SK-N-SH treated with all-trans-retinoic acid at 6 μM for 48 hours (cell line): ENCODE measurements around the gene ZNF148.

Experiments used
- ATAC-seq: fragments of 200-7000 bp; cut with Tn5 transposase; 3 replicates; pipeline ENCODE4 v1.9.1; 2020; ENCODE audit warnings: mild to moderate bottlenecking, moderate library complexity
- ARNTL ChIP-seq: fragments of 450-650 bp; formaldehyde crosslinking; IDR thresholded peaks from 2 replicates; pipeline ENCODE4 v1.5.0; 2020; ENCODE audit warnings: low read depth, mild to moderate bottlenecking, moderate library complexity, borderline replicate concordance
- BACH2 ChIP-seq: fragments of 250-450 bp; sonication (Bioruptor Pico); IDR thresholded peaks from 2 replicates; pipeline ENCODE4 v1.9.0; 2021; ENCODE audit warnings: mild to moderate bottlenecking, borderline replicate concordance
- CSDC2 ChIP-seq: fragments of 250-450 bp; sonication (Bioruptor Pico); IDR thresholded peaks from 2 replicates; pipeline ENCODE4 v1.5.0; 2020; ENCODE audit warnings: mild to moderate bottlenecking, moderate library complexity
- GLIS3 ChIP-seq: fragments of 250-450 bp; sonication (Bioruptor Pico); IDR thresholded peaks from 2 replicates; pipeline ENCODE4 v1.5.0; 2020; ENCODE audit warnings: mild to moderate bottlenecking, moderate library complexity
- ISL1 ChIP-seq: fragments of 250-450 bp; sonication (Bioruptor Pico); IDR thresholded peaks from 2 replicates; pipeline ENCODE4 v2.1.2; 2022; ENCODE audit warnings: mild to moderate bottlenecking, moderate library complexity
- OSR1 ChIP-seq: fragments of 250-450 bp; sonication (Bioruptor Pico); IDR thresholded peaks from 2 replicates; pipeline ENCODE4 v1.8.0; 2022; ENCODE audit warnings: moderate library complexity, mild to moderate bottlenecking, inconsistent platforms
- PPARA ChIP-seq: fragments of 250-450 bp; sonication (Bioruptor Pico); IDR thresholded peaks from 2 replicates; pipeline ENCODE4 v1.5.0; 2020; ENCODE audit warnings: mild to moderate bottlenecking, borderline replicate concordance
- RARB ChIP-seq: fragments of 250-450 bp; sonication (Bioruptor Pico); IDR thresholded peaks from 2 replicates; pipeline ENCODE4 v1.8.0; 2021; ENCODE audit warnings: mild to moderate bottlenecking, moderate library complexity
- SNAI2 ChIP-seq: fragments of 250-450 bp; sonication (Bioruptor Pico); IDR thresholded peaks from 2 replicates; pipeline ENCODE4 v1.5.0; 2020; ENCODE audit warnings: mild to moderate bottlenecking, moderate library complexity
- TCF4 ChIP-seq: fragments of 250-450 bp; sonication (Bioruptor Pico); IDR thresholded peaks from 2 replicates; pipeline ENCODE4 v1.8.0; 2021; ENCODE audit warnings: mild to moderate bottlenecking, moderate library complexity, borderline replicate concordance
- TOX ChIP-seq: fragments of 250-450 bp; sonication (Bioruptor Pico); IDR thresholded peaks from 2 replicates; pipeline ENCODE4 v1.8.0; 2021; ENCODE audit warnings: mild to moderate bottlenecking, moderate library complexity, borderline replicate concordance
- ZC3H10 ChIP-seq: fragments of 250-450 bp; sonication (Bioruptor Pico); IDR thresholded peaks from 2 replicates; pipeline ENCODE4 v1.5.1; 2021; ENCODE audit warnings: mild to moderate bottlenecking, moderate library complexity
- ZFP30 ChIP-seq: fragments of 450-650 bp; formaldehyde crosslinking; IDR thresholded peaks from 2 replicates; pipeline ENCODE4 v1.5.0; 2022; ENCODE audit warnings: mild to moderate bottlenecking, moderate library complexity
- ZNF565 ChIP-seq: fragments of 450-650 bp; formaldehyde crosslinking; conservative IDR thresholded peaks from 2 replicates; pipeline ENCODE4 v1.5.0; 2020; ENCODE audit warnings: low read depth, mild to moderate bottlenecking, moderate library complexity
- ZNF70 ChIP-seq: fragments of 450-650 bp; formaldehyde crosslinking; IDR thresholded peaks from 2 replicates; pipeline ENCODE4 v1.5.0; 2020; ENCODE audit warnings: mild to moderate bottlenecking, moderate library complexity
- ZNF8 ChIP-seq: fragments of 450-650 bp; formaldehyde crosslinking; IDR thresholded peaks from 2 replicates; pipeline ENCODE4 v1.5.0; 2020; ENCODE audit warnings: mild to moderate bottlenecking, moderate library complexity
- TF ChIP-seq, protein P1 (sequence below): fragments of 250-450 bp; sonication (Bioruptor Pico); IDR thresholded peaks from 2 replicates; pipeline ENCODE4 v1.5.1; 2021; ENCODE audit warnings: mild to moderate bottlenecking, moderate library complexity
- TF ChIP-seq, protein P2 (sequence below): fragments of 250-450 bp; sonication (Bioruptor Pico); IDR thresholded peaks from 2 replicates; pipeline ENCODE4 v1.8.0; 2021; ENCODE audit warnings: low read depth, mild to moderate bottlenecking, moderate library complexity, borderline replicate concordance
- TF ChIP-seq, protein P3 (sequence below): fragments of 250-450 bp; sonication (Bioruptor Pico); IDR thresholded peaks from 2 replicates; pipeline ENCODE4 v1.5.1; 2020; ENCODE audit warnings: low read depth, mild to moderate bottlenecking, moderate library complexity

The ZNF148 gene

DNA sequence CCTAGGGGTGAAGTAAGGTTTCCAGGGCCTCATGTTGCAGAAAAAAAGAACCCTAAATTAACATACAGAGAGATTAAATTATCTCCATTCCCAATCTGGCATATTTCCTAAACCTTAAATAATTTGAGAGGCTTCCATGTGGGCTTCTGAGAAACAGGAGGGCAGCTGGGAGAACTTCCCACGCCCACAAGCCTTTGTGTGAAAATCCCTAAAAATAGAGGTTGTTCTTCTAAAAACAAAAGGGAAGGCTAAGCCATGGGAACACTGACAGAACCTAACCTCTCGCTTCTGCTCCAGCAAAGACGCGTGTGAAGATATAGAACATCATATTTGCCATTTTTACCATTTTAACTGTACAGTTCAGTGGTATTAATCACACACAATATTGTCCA lies 161.8 kb downstream of the ZNF148 start:
- ATAC-seq, result peak; percentile 4; the same call in 1 of the 3 replicates

DNA sequence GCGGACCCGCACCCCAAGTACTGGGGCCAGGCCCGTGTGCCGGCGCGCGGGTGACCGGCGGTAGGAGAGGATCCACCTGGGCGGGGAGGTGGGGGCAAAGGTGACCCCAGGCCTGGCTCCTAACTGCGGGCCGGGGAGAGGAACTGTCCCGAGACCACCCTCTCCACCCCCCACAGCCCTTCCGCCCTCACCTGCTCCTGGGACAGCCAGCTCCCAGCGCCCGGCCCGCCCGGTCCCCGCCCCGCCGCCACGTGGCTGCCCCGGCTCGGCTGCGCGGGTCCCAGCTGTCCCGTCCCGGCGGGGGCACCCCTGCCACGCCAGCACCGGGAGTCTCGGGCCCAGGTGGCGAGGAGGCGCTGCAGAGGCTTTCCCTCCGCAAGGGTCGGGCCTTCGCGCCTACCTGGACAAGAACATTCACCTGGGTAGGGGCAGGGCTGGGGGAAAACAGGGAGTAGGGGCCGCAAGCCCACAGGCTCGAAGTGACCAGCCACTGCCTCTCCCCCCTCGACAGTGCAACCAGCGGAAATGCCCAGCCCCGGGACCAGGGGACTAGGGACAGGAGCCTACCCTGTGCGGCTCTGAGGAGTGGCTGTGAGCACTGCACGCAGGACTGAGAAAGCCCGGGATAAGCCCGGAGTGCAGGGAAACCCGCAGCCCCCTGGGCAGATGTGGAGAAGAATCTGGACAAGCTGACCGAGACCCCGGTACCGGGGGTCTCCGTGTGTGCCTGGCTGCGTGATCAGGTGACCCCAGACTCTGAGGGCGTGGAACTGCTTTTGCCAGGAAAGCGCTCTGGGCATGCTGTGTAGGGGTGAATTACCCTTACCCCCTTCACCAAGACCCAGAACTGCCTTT lies 162.4 kb downstream of the ZNF148 start, which contains the start of gene SLC12A8:
Gene SLC12A8, minus strand, starts transcription at position 240 of the 855 bp plus-strand sequence. CDS start 1,399 bp downstream, outside the sequence.
- ATAC-seq, result peak; percentile 10; the same call in 1 of the 3 replicates
- TF ChIP-seq TCF4 (CRISPR knock-in tag) (no peak), ZC3H10 (CRISPR knock-in tag) (no peak), SNAI2 (CRISPR knock-in tag) (no peak), PPARA (CRISPR knock-in tag) (no peak)
- TF ChIP-seq, all 23 proteins: peak for 0

More for the DNA sequence above, 161.8 kb downstream of the ZNF148 start:
- TF ChIP-seq BACH2 (CRISPR knock-in tag) (no peak), PPARA (CRISPR knock-in tag) (no peak), ZNF8 (CRISPR knock-in tag) (no peak), RARB (CRISPR knock-in tag) (no peak), ARNTL (no peak), ISL1 (CRISPR knock-in tag) (no peak), TOX (CRISPR knock-in tag) (no peak)
- TF ChIP-seq, protein P1, sequence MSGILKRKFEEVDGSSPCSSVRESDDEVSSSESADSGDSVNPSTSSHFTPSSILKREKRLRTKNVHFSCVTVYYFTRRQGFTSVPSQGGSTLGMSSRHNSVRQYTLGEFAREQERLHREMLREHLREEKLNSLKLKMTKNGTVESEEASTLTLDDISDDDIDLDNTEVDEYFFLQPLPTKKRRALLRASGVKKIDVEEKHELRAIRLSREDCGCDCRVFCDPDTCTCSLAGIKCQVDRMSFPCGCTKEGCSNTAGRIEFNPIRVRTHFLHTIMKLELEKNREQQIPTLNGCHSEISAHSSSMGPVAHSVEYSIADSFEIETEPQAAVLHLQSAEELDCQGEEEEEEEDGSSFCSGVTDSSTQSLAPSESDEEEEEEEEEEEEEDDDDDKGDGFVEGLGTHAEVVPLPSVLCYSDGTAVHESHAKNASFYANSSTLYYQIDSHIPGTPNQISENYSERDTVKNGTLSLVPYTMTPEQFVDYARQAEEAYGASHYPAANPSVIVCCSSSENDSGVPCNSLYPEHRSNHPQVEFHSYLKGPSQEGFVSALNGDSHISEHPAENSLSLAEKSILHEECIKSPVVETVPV (CRISPR knock-in tag), result no peak

GRCh38 chr3:125212091-125212508 lies 163.0 kb downstream of the ZNF148 start:
- TF ChIP-seq, protein P2, sequence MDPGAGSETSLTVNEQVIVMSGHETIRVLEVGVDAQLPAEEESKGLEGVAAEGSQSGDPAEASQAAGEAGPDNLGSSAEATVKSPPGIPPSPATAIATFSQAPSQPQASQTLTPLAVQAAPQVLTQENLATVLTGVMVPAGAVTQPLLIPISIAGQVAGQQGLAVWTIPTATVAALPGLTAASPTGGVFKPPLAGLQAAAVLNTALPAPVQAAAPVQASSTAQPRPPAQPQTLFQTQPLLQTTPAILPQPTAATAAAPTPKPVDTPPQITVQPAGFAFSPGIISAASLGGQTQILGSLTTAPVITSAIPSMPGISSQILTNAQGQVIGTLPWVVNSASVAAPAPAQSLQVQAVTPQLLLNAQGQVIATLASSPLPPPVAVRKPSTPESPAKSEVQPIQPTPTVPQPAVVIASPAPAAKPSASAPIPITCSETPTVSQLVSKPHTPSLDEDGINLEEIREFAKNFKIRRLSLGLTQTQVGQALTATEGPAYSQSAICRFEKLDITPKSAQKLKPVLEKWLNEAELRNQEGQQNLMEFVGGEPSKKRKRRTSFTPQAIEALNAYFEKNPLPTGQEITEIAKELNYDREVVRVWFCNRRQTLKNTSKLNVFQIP, result no peak
- TF ChIP-seq OSR1 (CRISPR knock-in tag) (no peak), ZFP30 (CRISPR knock-in tag) (no peak)
- no peak for ATAC-seq

GRCh38 chr3:125211523-125212090 lies 163.5 kb downstream of the ZNF148 start:
- ATAC-seq, result no peak
- TF ChIP-seq, protein P2, result no peak
- no peak for TF ChIP-seq ARNTL
- no peak for TF ChIP-seq GLIS3 (CRISPR knock-in tag)
- TF ChIP-seq TOX (CRISPR knock-in tag), result no peak
- TF ChIP-seq CSDC2 (CRISPR knock-in tag), result no peak
- TF ChIP-seq ZC3H10 (CRISPR knock-in tag), result no peak
- TF ChIP-seq, protein P1 (CRISPR knock-in tag), result no peak
- TF ChIP-seq ZFP30 (CRISPR knock-in tag), result no peak
- TF ChIP-seq BACH2 (CRISPR knock-in tag), result no peak
- TF ChIP-seq, protein P3, sequence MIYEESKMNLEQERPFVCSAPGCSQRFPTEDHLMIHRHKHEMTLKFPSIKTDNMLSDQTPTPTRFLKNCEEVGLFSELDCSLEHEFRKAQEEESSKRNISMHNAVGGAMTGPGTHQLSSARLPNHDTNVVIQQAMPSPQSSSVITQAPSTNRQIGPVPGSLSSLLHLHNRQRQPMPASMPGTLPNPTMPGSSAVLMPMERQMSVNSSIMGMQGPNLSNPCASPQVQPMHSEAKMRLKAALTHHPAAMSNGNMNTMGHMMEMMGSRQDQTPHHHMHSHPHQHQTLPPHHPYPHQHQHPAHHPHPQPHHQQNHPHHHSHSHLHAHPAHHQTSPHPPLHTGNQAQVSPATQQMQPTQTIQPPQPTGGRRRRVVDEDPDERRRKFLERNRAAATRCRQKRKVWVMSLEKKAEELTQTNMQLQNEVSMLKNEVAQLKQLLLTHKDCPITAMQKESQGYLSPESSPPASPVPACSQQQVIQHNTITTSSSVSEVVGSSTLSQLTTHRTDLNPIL, result no peak
- no peak for TF ChIP-seq ZNF70
- no peak for TF ChIP-seq ISL1 (CRISPR knock-in tag)
- TF ChIP-seq TCF4 (CRISPR knock-in tag), result no peak
- TF ChIP-seq RARB (CRISPR knock-in tag), result no peak
- no peak for TF ChIP-seq PPARA (CRISPR knock-in tag)
- TF ChIP-seq ZNF8 (CRISPR knock-in tag), result no peak
- no peak for TF ChIP-seq ZNF565 (CRISPR knock-in tag)
